Activated CD8-positive, alpha-beta T cell treated with anti-CD3 and anti-CD28 coated beads, Interleukin-2, amount 10 ng/mL, durations not matched to agents 7 days and 5 days (primary cell): Measurements from ENCODE around the gene RAD51AP1. TPM values are rescaled to one million over a fixed set of nuclear protein-coding genes. Genes with fewer than 3 reads are reported as not detected.

Experiments
- ATAC-seq: fragments of 150-1000 bp; cut with Tn5 transposase; one replicate; pipeline ENCODE4 v1.10.0; 2021; ENCODE audit warnings: moderate library complexity
- CTCF ChIA-PET: fragments of 350-600 bp; sonication (Branson Sonifier 250); formaldehyde crosslinking; loops from one replicate; lab custom pipeline; 2021; ENCODE audit warnings: antibody characterized with exemption; lab: Charles Lee
- POLR2A ChIA-PET: fragments of 350-600 bp; sonication (Branson Sonifier 250); formaldehyde crosslinking; loops from one replicate; lab custom pipeline; 2021; ENCODE audit warnings: antibody characterized with exemption; lab: Charles Lee
- DNase-seq: peaks from one replicate; pipeline ENCODE4 v3.0.0-alpha.2; 2020
- H3K27ac Mint-ChIP-seq: one replicate; pipeline ENCODE4 v1.8.0; 2021; ENCODE audit warnings: mild to moderate bottlenecking, mixed read lengths
- H3K27me3 Mint-ChIP-seq: one replicate; pipeline ENCODE4 v1.8.0; 2021; ENCODE audit warnings: low read depth, mixed read lengths
- H3K36me3 Mint-ChIP-seq: one replicate; pipeline ENCODE4 v1.8.0; 2021; ENCODE audit warnings: low read depth, mixed read lengths
- H3K4me1 Mint-ChIP-seq: one replicate; pipeline ENCODE4 v1.8.0; 2021; ENCODE audit warnings: low read depth, mixed read lengths
- H3K4me3 Mint-ChIP-seq: one replicate; pipeline ENCODE4 v1.8.0; 2021; ENCODE audit warnings: mild to moderate bottlenecking, mixed read lengths
- H3K9me3 Mint-ChIP-seq: one replicate; pipeline ENCODE4 v1.8.0; 2022; ENCODE audit warnings: mixed read lengths; ENCODE audit not compliant: insufficient read depth
- total RNA-seq, 2 experiments: library from RNA; stranded (reverse); gene quantifications; one replicate each; pipeline ENCODE4 v1.2.3, GENCODE V29; 2021

RAD51AP1 gene
- total RNA-seq, 2 experiments from 2014 or later, result 44.6 to 55.6 TPM

DNA sequence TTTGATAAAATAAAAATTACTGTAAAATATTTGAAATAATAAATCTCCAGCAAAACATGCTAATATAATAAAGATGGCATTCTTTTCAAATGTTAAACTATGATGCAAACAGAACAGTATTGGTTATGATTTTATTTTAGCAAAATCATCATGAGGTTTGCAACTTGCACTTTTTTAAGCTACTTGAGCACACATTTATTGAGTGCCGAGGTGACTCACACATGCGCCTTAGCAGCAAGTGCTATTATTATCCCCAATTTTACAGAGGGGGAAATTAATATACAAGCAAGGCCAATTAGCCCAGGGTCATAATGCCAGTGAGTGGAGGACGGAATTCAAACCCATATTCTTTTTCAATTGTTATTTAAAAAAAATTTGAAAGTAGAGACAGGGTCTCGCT is 30.6 kb downstream of the RAD51AP1 start:
- ChIA-PET CTCF (no interaction called here), POLR2A (no interaction called here)
- H3K27ac Mint-ChIP-seq, result no peak overlapping the region
- H3K4me3 Mint-ChIP-seq, result no peak overlapping the region
- H3K27me3 Mint-ChIP-seq, result peaks cover 3% of the 10 kb centered on the region
- no peaks in the 10 kb centered on the region for H3K9me3 Mint-ChIP-seq
- DNase-seq, result no peak
- H3K36me3 Mint-ChIP-seq, result peaks cover 5% of the 10 kb centered on the region
- ATAC-seq, result no peak
- H3K4me1 Mint-ChIP-seq, result peaks cover 14% of the 10 kb centered on the region

DNA sequence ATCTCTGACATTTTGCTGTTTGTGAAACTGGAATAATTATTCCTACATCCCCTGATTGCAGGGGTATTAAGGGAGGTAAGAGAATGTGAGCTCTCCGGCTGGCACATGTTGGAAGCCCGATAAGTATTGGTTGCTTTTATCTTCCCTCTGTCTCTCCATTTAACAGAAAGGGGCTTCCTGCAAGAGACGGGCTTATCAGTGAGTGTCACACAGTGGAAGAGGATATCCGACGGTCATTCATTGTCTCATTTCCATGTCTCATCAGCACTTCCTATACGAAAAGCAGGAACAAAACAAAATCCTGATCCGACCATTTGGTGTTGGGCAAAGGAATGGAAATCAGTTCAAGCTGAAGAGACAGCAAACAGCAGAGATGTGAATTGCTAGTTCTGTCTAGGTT is 34.0 kb downstream of the RAD51AP1 start:
- ChIA-PET CTCF (no interaction called here), POLR2A (no interaction called here)
- ATAC-seq (no peak), DNase-seq (no peak)
- no peak overlapping the region for H3K27ac Mint-ChIP-seq
- H3K9me3 Mint-ChIP-seq, result no peaks in the 10 kb centered on the region
- H3K27me3 Mint-ChIP-seq, result peaks cover 8% of the 10 kb centered on the region
- H3K4me1 Mint-ChIP-seq, result peaks cover 2% of the 10 kb centered on the region
- no peaks in the 10 kb centered on the region for H3K36me3 Mint-ChIP-seq
- H3K4me3 Mint-ChIP-seq, result no peak overlapping the region

DNA sequence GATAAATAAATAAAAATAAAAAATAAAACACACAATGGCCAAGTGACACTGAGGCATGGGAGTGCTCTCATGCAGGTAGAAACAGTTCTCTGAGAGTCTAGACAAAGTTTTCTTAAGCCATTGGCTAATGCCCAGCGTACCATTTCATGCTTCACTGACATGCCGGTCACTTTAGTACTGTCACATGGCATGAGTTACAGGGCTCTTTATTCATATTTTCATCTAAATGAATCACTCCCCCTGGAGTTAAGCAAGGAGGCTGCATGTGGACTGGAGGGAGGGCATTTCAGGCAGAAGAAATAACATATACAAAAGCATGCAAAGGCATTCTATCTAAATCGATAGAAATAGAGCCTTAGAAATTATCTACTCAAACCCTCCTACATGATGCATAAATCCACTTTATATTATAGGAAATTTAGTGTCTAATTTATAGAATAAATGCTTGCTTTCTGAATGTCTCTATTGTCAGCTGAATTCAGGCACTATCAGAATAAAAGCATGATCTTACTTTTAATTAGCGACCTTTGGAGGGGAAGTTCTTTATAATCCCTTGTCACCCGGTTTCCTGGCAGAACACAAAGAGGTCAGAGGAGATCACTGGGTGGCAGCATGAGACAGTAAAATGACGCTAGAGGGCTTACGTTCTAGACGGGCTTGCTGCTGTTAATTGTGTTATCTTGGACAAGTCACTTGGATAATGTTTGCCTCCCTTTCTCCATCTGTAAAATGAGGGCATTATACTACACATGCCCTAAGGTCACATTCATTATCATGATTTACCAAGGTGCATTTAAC is 40.8 kb downstream of the RAD51AP1 start:
- no peaks in the 10 kb centered on the region for H3K4me1 Mint-ChIP-seq
- ATAC-seq (no peak), DNase-seq (peak; percentile 27)
- no peak overlapping the region for H3K27ac Mint-ChIP-seq
- H3K27me3 Mint-ChIP-seq, result peaks cover 14% of the 10 kb centered on the region
- POLR2A ChIA-PET, result no interaction called here
- no peaks in the 10 kb centered on the region for H3K9me3 Mint-ChIP-seq
- H3K36me3 Mint-ChIP-seq, result no peaks in the 10 kb centered on the region
- no peak overlapping the region for H3K4me3 Mint-ChIP-seq
- CTCF ChIA-PET, result interaction anchor here (1.2 to 1.5 kb wide), 2 partner anchors 17 to 179 kb away, joined by 3 to 9 read pairs; partner anchors contain the start of gene DYRK4

DNA sequence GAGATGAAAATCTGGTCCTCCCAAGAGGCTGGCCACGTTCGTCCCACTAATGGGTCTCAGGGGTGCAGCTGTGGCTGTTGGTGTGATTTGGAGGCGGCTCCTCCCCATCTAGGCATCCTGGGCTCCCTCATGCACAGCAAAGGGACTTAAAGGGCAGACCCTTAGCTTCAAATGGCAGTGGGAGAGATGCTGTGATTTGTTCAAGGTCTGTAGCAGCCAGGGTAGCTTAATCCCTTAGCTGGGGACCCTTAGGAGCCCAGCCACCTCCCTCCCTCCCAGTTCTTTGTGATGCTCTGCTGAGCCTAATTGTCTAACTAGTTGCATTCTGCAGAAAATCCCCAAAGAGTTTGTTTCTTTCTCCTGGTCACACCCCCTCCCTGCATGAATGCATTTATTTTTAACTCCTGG is 41.6 kb downstream of the RAD51AP1 start:
- no peak overlapping the region for H3K27ac Mint-ChIP-seq
- H3K36me3 Mint-ChIP-seq, result no peaks in the 10 kb centered on the region
- no peaks in the 10 kb centered on the region for H3K9me3 Mint-ChIP-seq
- no peak overlapping the region for H3K4me3 Mint-ChIP-seq
- CTCF ChIA-PET, result interaction anchor here (1.2 to 1.5 kb wide), 2 partner anchors 18 to 178 kb away, joined by 3 to 9 read pairs; partner anchors contain the start of gene DYRK4
- no peaks in the 10 kb centered on the region for H3K4me1 Mint-ChIP-seq
- ATAC-seq, result no peak
- POLR2A ChIA-PET, result no interaction called here
- DNase-seq, result no peak
- peaks cover 14% of the 10 kb centered on the region for H3K27me3 Mint-ChIP-seq

DNA sequence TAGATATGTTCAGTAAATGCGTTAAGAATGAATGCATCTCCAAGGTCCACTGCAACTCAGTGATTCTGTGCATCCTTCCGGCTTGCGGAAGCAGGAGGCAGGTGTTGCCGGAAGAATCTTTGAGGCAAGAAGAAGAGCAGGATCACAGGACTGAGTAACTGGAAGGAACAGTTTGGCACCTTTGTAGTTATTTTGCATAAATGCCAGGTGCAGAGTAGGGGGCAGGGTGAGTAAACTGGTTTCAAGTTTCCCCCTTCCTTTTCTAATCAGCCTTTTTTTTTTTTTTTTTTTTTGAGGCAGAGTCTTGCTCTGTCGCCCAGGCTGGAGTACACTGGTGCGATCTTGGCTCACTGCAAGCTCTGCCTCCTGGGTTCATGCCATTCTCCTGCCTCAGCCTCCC is 45.6 kb downstream of the RAD51AP1 start:
- Mint-ChIP-seq H3K36me3 (no peaks in the 10 kb centered on the region), H3K4me1 (no peaks in the 10 kb centered on the region), H3K27me3 (peaks cover 6% of the 10 kb centered on the region), H3K27ac (no peak overlapping the region), H3K9me3 (no peaks in the 10 kb centered on the region), H3K4me3 (no peak overlapping the region)
- DNase-seq (no peak), ATAC-seq (no peak)
- CTCF ChIA-PET, result no interaction called here
- POLR2A ChIA-PET, result interaction anchor here (0.6 kb wide), 1 partner anchor 1393 kb away, joined by 3 read pairs; no protein-coding TSS in a partner anchor

DNA sequence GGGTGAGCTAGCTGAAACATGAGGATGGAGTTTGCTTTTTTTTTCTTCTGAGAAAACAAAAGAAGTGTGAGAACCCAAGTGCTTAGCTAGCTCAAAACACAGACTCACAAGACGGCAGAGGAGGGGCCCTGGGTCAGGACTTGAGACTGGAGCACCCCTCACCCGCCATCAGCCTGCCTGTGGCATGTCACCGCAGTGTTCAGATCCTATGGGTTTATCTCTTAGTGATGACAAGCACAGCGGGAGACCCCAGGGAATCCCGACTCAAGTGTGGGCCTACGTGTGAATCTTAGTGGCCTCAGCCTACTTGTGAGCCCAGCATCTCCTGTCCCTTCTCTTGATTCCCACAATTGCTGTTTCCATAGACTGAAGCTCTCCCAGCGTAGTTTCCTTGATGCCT is 46.2 kb downstream of the RAD51AP1 start:
- DNase-seq (no peak), ATAC-seq (no peak)
- H3K4me3 Mint-ChIP-seq, result no peak overlapping the region
- ChIA-PET POLR2A (interaction anchor here (0.6 kb wide), 1 partner anchor 1393 kb away, joined by 3 read pairs; no protein-coding TSS in a partner anchor), CTCF (no interaction called here)
- H3K9me3 Mint-ChIP-seq, result no peaks in the 10 kb centered on the region
- H3K27ac Mint-ChIP-seq, result no peak overlapping the region
- H3K36me3 Mint-ChIP-seq, result no peaks in the 10 kb centered on the region
- H3K27me3 Mint-ChIP-seq, result peaks cover 6% of the 10 kb centered on the region
- no peaks in the 10 kb centered on the region for H3K4me1 Mint-ChIP-seq

DNA sequence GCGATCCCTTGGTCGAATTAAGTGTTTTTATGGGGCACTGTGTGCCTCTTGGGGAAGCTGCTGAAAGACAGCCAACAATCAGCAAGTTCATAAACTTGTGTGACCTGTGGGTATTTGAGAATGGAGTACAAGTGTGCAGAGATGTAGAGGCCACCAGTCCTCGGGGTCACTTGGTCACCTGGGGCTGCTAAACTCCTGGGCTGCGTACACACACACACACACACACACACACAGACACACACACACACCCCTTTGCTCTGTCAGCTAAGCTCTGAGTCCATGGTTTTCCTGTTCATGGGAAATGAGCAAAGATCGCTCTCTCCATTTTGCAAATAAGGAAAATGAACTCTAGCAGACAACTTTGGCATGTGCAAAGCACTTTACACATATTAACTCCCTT is 47.8 kb downstream of the RAD51AP1 start:
- no peak overlapping the region for H3K4me3 Mint-ChIP-seq
- no peaks in the 10 kb centered on the region for H3K4me1 Mint-ChIP-seq
- no peaks in the 10 kb centered on the region for H3K36me3 Mint-ChIP-seq
- POLR2A ChIA-PET, result no interaction called here
- DNase-seq (no peak), ATAC-seq (no peak)
- CTCF ChIA-PET, result no interaction called here
- no peaks in the 10 kb centered on the region for H3K9me3 Mint-ChIP-seq
- no peak overlapping the region for H3K27ac Mint-ChIP-seq
- H3K27me3 Mint-ChIP-seq, result peaks cover 6% of the 10 kb centered on the region

DNA sequence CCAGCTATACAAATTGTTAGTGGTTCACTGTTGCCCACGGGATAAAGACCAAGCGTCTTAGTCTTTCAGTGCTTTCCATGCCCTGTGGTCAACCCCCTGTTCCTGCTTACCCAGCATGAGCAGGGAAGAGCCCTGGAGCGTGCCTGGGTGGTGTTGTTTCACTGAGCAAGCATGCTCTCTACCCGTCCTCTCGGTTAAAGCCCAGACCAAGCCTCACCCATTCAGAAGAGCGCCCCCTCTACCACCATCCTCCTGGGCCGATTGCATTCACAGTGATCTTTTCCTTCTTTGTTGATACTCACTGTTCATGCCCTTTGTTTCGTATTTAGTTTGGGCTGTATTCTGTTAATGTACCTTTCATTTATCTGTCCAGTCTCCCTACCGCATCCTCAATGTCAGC is 48.4 kb downstream of the RAD51AP1 start:
- no peak for ATAC-seq
- no peak for DNase-seq
- peaks cover 6% of the 10 kb centered on the region for H3K27me3 Mint-ChIP-seq
- ChIA-PET POLR2A (no interaction called here), CTCF (interaction anchor here (1.0 to 1.5 kb wide), 2 partner anchors 10 to 16 kb away, joined by 3 to 4 read pairs; no protein-coding TSS in a partner anchor)
- H3K4me3 Mint-ChIP-seq, result no peak overlapping the region
- no peaks in the 10 kb centered on the region for H3K9me3 Mint-ChIP-seq
- H3K4me1 Mint-ChIP-seq, result no peaks in the 10 kb centered on the region
- no peaks in the 10 kb centered on the region for H3K36me3 Mint-ChIP-seq
- H3K27ac Mint-ChIP-seq, result no peak overlapping the region

DNA sequence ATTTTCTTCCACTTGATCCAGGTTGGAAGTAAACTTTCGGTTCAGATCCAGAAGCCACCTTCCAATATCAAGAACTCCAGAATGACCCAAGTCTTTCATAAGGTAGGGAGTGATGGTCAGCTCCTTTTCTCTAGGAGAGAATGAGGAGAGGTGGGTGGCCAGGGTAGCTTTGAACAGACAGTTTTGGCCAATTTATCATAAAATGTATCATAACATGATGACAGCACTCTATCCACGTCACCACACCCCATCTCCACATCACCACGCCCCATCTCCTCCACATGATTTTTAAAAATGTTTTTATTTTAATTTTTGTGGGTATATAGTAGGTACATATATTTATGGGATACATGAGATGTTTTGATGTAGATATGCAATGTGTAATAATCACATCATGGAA is 50.2 kb downstream of the RAD51AP1 start:
- H3K27me3 Mint-ChIP-seq, result peaks cover 6% of the 10 kb centered on the region
- H3K9me3 Mint-ChIP-seq, result no peaks in the 10 kb centered on the region
- ChIA-PET CTCF (interaction anchor here (1.2 kb wide), 1 partner anchor 138 kb away, joined by 3 read pairs; no protein-coding TSS in a partner anchor), POLR2A (no interaction called here)
- no peak overlapping the region for H3K4me3 Mint-ChIP-seq
- H3K27ac Mint-ChIP-seq, result no peak overlapping the region
- ATAC-seq, result no peak
- H3K4me1 Mint-ChIP-seq, result no peaks in the 10 kb centered on the region
- no peaks in the 10 kb centered on the region for H3K36me3 Mint-ChIP-seq
- no peak for DNase-seq

DNA sequence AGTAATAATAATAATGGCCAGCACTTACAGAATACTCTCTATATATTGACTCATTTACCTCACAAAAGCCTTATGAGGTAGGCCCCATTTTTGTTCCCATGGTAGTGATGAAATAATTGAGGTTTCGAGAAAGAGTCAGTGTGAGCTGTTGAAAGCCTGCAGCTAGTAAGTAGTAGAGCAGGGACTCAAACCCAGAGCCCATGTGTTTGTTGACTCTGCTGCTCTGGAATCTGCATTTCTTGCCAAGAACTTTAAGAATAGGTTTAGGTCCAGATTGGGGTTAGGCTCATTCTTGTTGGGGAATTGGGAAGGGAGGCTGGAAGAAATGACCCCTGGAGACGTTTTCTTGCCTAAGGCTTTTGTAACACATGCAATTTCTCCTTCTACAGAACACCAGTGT is 51.3 kb downstream of the RAD51AP1 start:
- DNase-seq (no peak), ATAC-seq (no peak)
- CTCF ChIA-PET, result interaction anchor here (1.1 to 1.5 kb wide), 2 partner anchors 12 to 15 kb away, joined by 4 to 5 read pairs; no protein-coding TSS in a partner anchor
- POLR2A ChIA-PET, result no interaction called here
- Mint-ChIP-seq H3K4me1 (no peaks in the 10 kb centered on the region), H3K27ac (no peak overlapping the region), H3K27me3 (peaks cover 4% of the 10 kb centered on the region), H3K36me3 (no peaks in the 10 kb centered on the region), H3K4me3 (no peak overlapping the region), H3K9me3 (no peaks in the 10 kb centered on the region)

DNA sequence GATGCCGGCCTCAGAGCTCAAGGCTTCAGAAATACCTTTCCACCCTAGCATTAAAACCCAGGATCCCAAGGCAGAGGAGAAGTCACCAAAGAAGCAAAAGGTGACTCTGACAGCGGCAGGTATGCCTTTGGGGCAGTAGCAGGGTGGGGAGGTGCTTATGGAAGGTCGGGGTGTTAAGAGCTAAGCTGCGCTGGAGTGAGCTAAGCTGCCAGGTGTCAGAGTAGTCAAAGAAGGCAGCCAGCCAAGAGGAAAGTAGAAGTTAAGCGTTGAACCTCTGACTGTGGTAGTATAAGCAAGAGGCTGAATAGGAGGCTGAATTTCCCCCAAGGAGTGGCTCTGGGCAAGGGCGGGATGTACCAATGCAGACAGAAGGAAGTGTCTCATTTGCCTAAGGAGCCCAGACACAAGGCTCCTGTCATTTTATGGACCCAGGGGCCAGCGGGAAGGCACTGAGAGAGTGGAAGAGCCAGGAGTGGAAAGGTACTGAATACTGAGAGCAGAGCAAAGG is 52.5 kb downstream of the RAD51AP1 start:
- ChIA-PET POLR2A (interaction anchor here (0.6 kb wide), 1 partner anchor 57 kb away, joined by 3 read pairs; the partner anchor contains the start of genes AKAP3 and NDUFA9), CTCF (interaction anchor here (0.6 to 1.5 kb wide), 2 partner anchors 10 to 127 kb away, joined by 3 to 5 read pairs; no protein-coding TSS in a partner anchor)
- Mint-ChIP-seq H3K9me3 (no peaks in the 10 kb centered on the region), H3K27me3 (peaks cover 4% of the 10 kb centered on the region), H3K4me1 (no peaks in the 10 kb centered on the region), H3K4me3 (no peak overlapping the region), H3K27ac (no peak overlapping the region), H3K36me3 (no peaks in the 10 kb centered on the region)
- DNase-seq, result no peak
- no peak for ATAC-seq

DNA sequence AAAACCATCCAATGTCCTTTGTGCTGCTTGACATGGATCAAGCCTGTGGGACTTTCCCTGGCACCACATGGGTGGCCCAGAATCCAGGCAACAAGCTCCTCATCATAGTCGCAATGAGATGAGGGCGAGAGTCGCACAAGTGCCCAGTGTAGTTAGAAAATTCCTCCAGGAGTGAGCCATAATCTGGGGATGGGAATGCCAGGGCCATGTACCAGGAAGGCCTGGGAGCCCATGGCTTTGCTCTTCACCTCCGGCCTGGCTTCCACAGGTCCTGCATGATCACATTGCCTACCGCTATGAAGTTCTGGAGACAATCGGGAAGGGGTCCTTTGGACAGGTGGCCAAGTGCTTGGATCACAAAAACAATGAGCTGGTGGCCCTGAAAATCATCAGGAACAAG is 57.2 kb downstream of the RAD51AP1 start:
- H3K27me3 Mint-ChIP-seq, result peaks cover 3% of the 10 kb centered on the region
- ChIA-PET CTCF (interaction anchor here (1.1 kb wide), 1 partner anchor 9 kb away, joined by 6 read pairs; no protein-coding TSS in a partner anchor), POLR2A (no interaction called here)
- H3K36me3 Mint-ChIP-seq, result no peaks in the 10 kb centered on the region
- H3K27ac Mint-ChIP-seq, result no peak overlapping the region
- ATAC-seq (no peak), DNase-seq (no peak)
- H3K4me1 Mint-ChIP-seq, result no peaks in the 10 kb centered on the region
- H3K9me3 Mint-ChIP-seq, result no peaks in the 10 kb centered on the region
- H3K4me3 Mint-ChIP-seq, result no peak overlapping the region
